K562 (cell line): ENCODE data around the gene TNFAIP3. TPM values are rescaled to one million over a fixed set of nuclear protein-coding genes. Genes with fewer than 3 reads are reported as not detected.

ENCODE experiments used
- ATAC-seq: fragments of 200-7000 bp; cut with Tn5 transposase; 3 replicates; pipeline ENCODE4 v1.9.1; 2020; ENCODE audit warnings: moderate library complexity
- BruUV-seq: library from RNA; stranded (reverse); fragments of 400-500 nt; replicated peaks from 2 replicates; lab custom pipeline; 2021; lab: Mats Ljungman, UMichigan
- CTCF ChIA-PET: fragments of 300-600 bp; formaldehyde crosslinking; extraction: SDS; loops from one replicate; lab custom pipeline; 2021; ENCODE audit warnings: low intra/inter-chr PET ratio; lab: Yijun Ruan, JAX
- POLR2A ChIA-PET: fragments of 300-600, 350-650 bp; sonication (Branson Sonifier 250); formaldehyde crosslinking; extraction: SDS; loops from one replicate; lab custom pipeline; 2021; ENCODE audit warnings: antibody characterized with exemption, inconsistent platforms; lab: Yijun Ruan, JAX
- DNase-seq, 4 experiments: peaks; one replicate each; pipeline versions ENCODE4 v3.0.0 to v3.0.0-alpha.2; 2011 to 2018; ENCODE audit warnings: low spot score in 3 of 4, mixed read lengths in 3 of 4; ENCODE audit errors: extremely low read depth in 1 of 4
- FAIRE-seq: peaks from 2 replicates; lab custom pipeline; 2011; peaks lifted over from hg19 to GRCh38; lab: Jason Lieb, UNC
- H2AFZ ChIP-seq: 2 replicates; pipeline ENCODE4 v1.6.0; 2011; ENCODE audit warnings: low read depth, low read length, control low read depth, inconsistent platforms
- H3K27ac ChIP-seq: fragments of 200-600 bp; 3 replicates; pipeline ENCODE4 v1.8.0; 2011; ENCODE audit warnings: low read depth, mild to moderate bottlenecking, control low read depth, inconsistent platforms, low read length, moderate library complexity, mixed read lengths; ENCODE audit errors: extremely low read depth
- H3K27me3 ChIP-seq, 2 experiments: fragments of 300-600 bp in 1 of 2; 2 replicates in 1 of 2; 3 replicates in 1 of 2; pipeline versions ENCODE4 v1.6.0 to v1.8.0; 2011; ENCODE audit warnings: inconsistent platforms in 2 of 2, low read length in 2 of 2, mild to moderate bottlenecking in 1 of 2, mixed read lengths in 1 of 2, moderate library complexity in 1 of 2; ENCODE audit not compliant: control insufficient read depth in 2 of 2, insufficient read depth in 2 of 2
- H3K36me3 ChIP-seq: fragments of 300-600 bp; 3 replicates; pipeline ENCODE4 v1.8.0; 2011; ENCODE audit warnings: mild to moderate bottlenecking, low read length, inconsistent platforms; ENCODE audit not compliant: control insufficient read depth, insufficient read depth
- H3K4me1 ChIP-seq, 2 experiments: fragments of 200-600 bp in 1 of 2; replicated peaks in 1 of 2; 2 replicates in 1 of 2; 3 replicates in 1 of 2; pipeline versions ENCODE4 v1.5.1 to v1.8.0; 2011; ENCODE audit warnings: inconsistent platforms in 2 of 2, low read length in 2 of 2, mild to moderate bottlenecking in 1 of 2, mixed read lengths in 1 of 2, moderate library complexity in 1 of 2; ENCODE audit not compliant: control insufficient read depth in 2 of 2, insufficient read depth in 2 of 2
- H3K4me2 ChIP-seq: 2 replicates; pipeline ENCODE4 v1.6.1; 2011; ENCODE audit warnings: low read length, control low read depth, inconsistent platforms, mixed read lengths; ENCODE audit not compliant: insufficient read depth
- H3K4me3 ChIP-seq: fragments of 200-600 bp; sonication (generic), shearing (Covaris generic); 2 replicates; pipeline ENCODE4 v1.5.1; 2016; ENCODE audit warnings: control low read depth, inconsistent platforms
- H3K79me2 ChIP-seq: fragments of 200-600 bp; 3 replicates; pipeline ENCODE4 v1.8.0; 2011; ENCODE audit warnings: low read length, inconsistent platforms; ENCODE audit not compliant: control insufficient read depth, insufficient read depth
- H3K9ac ChIP-seq, 2 experiments: 2 replicates each; pipeline versions ENCODE4 v1.6.0 to v1.6.1; 2011; ENCODE audit warnings: low read depth in 2 of 2, low read length in 2 of 2, control low read depth in 1 of 2, inconsistent platforms in 1 of 2, mild to moderate bottlenecking in 1 of 2, mixed read lengths in 1 of 2; ENCODE audit not compliant: insufficient read depth in 1 of 2
- H3K9me1 ChIP-seq: one replicate; pipeline ENCODE4 v1.6.0; 2011; ENCODE audit warnings: inconsistent platforms, mild to moderate bottlenecking, low read length, moderate library complexity; ENCODE audit not compliant: control insufficient read depth, insufficient read depth
- H3K9me3 ChIP-seq: replicated peaks from 2 replicates; pipeline ENCODE4 v1.5.1; 2011; ENCODE audit warnings: low read depth, low read length, inconsistent platforms; ENCODE audit not compliant: control insufficient read depth, insufficient read depth
- H4K20me1 ChIP-seq: replicated peaks from 2 replicates; pipeline ENCODE4 v1.6.1; 2011; ENCODE audit warnings: low read length, inconsistent platforms, mixed read lengths; ENCODE audit not compliant: control insufficient read depth, insufficient read depth
- FOSL1 ChIP-seq: fragments of 200-800 bp; sonication (Bioruptor generic); conservative IDR thresholded peaks from 2 replicates; pipeline ENCODE4 v1.6.1; 2016; ENCODE audit warnings: missing genetic modification characterization, missing compliant biosample characterization
- FOXP1 ChIP-seq: sonication (generic); formaldehyde crosslinking; IDR thresholded peaks from 2 replicates; pipeline ENCODE4 v1.8.0; 2022; ENCODE audit warnings: mild to moderate bottlenecking, missing genetic modification reagents
- HEY1 ChIP-seq: fragments of 250-450 bp; sonication (Bioruptor Pico); IDR thresholded peaks from 2 replicates; pipeline ENCODE4 v1.5.0; 2020; ENCODE audit warnings: mild to moderate bottlenecking, moderate library complexity, borderline replicate concordance
- HMG20B ChIP-seq: fragments of 250-450 bp; sonication (Bioruptor Pico); IDR thresholded peaks from 2 replicates; pipeline ENCODE4 v1.5.0; 2021; ENCODE audit warnings: mild to moderate bottlenecking
- KAT2B ChIP-seq: IDR thresholded peaks from one replicate; pipeline ENCODE4 v1.6.1; 2012; ENCODE audit warnings: low read depth, mild to moderate bottlenecking, control low read depth, inconsistent platforms, low read length, moderate library complexity
- NONO ChIP-seq, 2 experiments: fragments of 200-400 bp in 1 of 2; fragments of 450-650 bp in 1 of 2; formaldehyde crosslinking in 1 of 2; IDR thresholded peaks; 2 replicates each; pipeline ENCODE4 v1.6.1; 2017; ENCODE audit warnings: low read depth in 2 of 2, mild to moderate bottlenecking in 2 of 2, moderate library complexity in 2 of 2, low read length in 1 of 2
- NR2C2 ChIP-seq, 2 experiments: fragments of 200-800 bp in 1 of 2; sonication (Bioruptor generic) in 1 of 2; sonication (generic) in 1 of 2; formaldehyde crosslinking in 1 of 2; IDR thresholded peaks; 2 replicates each; pipeline versions ENCODE4 v1.6.1 to v1.8.0; 2016 to 2022; ENCODE audit warnings: mild to moderate bottlenecking in 1 of 2, missing compliant biosample characterization in 1 of 2, missing genetic modification characterization in 1 of 2, missing genetic modification reagents in 1 of 2
- PREB ChIP-seq: sonication (generic); formaldehyde crosslinking; IDR thresholded peaks from 2 replicates; pipeline ENCODE4 v1.8.1; 2023; ENCODE audit warnings: mild to moderate bottlenecking, missing genetic modification reagents
- RBM17 ChIP-seq: fragments of 200-400 bp; formaldehyde crosslinking; IDR thresholded peaks from 2 replicates; pipeline ENCODE4 v1.6.1; 2017; ENCODE audit warnings: low read depth, mild to moderate bottlenecking, low read length, borderline replicate concordance
- SIRT6 ChIP-seq: IDR thresholded peaks from one replicate; pipeline ENCODE4 v1.6.1; 2012; ENCODE audit warnings: low read depth, mild to moderate bottlenecking, control low read depth, inconsistent platforms, low read length, moderate library complexity
- ZBED1 ChIP-seq: IDR thresholded peaks from 2 replicates; pipeline ENCODE4 v1.6.1; 2014
- ZBTB7A ChIP-seq: IDR thresholded peaks from 2 replicates; pipeline ENCODE4 v1.6.1; 2011; ENCODE audit warnings: low read depth, mild to moderate bottlenecking, low read length, moderate library complexity, borderline replicate concordance; ENCODE audit not compliant: control insufficient read depth
- ZFPM2 ChIP-seq: fragments of 250-450 bp; sonication (Bioruptor Pico); IDR thresholded peaks from 2 replicates; pipeline ENCODE4 v1.5.1; 2022; ENCODE audit warnings: mild to moderate bottlenecking
- ZNF146 ChIP-seq: IDR thresholded peaks from one replicate; pipeline ENCODE4 v1.6.1; 2018; ENCODE audit warnings: missing compliant biosample characterization; ENCODE audit not compliant: unreplicated experiment
- WGBS: fragments of 100-300 bp; shearing (Covaris generic); methylation state at CpG from one replicate; pipeline ENCODE4 v1.1.6; 2016; ENCODE audit warnings: low coverage, mixed read lengths; ENCODE audit not compliant: insufficient coverage; ENCODE audit errors: missing lambda C conversion rate; 5-methylcytosine and 5-hydroxymethylcytosine counted together
- in situ Hi-C: fragments of 300-500 bp; cut with MboI; formaldehyde crosslinking; loops from 4 replicates; pipeline ENCODE4 v1.15.0; 2018; ENCODE audit warnings: inconsistent platforms, mixed read lengths
- intact Hi-C: fragments of 100-400 bp; cut with micrococcal nuclease; formaldehyde crosslinking; loops from 2 replicates; pipeline ENCODE4 v1.14.2; 2022
- polyA plus RNA-seq, 8 experiments: library from polyadenylated mRNA; depleted of rRNA in 4 of 8; stranded (reverse) in 5 of 8; unstranded in 3 of 8; fragments of >200 nt; fragmentation: Nextera tagmentation in 2 of 8; fragmentation: Illumina TruSeq in 1 of 8; extraction: Ambion mirVana in 2 of 8; extraction: Trizol in 1 of 8; gene quantifications; 2 replicates each; pipeline versions ENCODE4 v1.2.1 to v1.2.3, GENCODE V29; 2011 to 2014; ENCODE audit warnings: inconsistent platforms in 1 of 8, missing spikeins in 1 of 8
- total RNA-seq, 7 experiments: library from RNA; depleted of rRNA in 6 of 7; stranded (reverse); fragments of >200 nt in 6 of 7; fragmentation: Illumina TruSeq in 2 of 7; extraction: Trizol in 2 of 7; gene quantifications; 2 replicates each; pipeline versions ENCODE4 v1.2.1 to v1.2.3, GENCODE V29; 2011 to 2021; ENCODE audit warnings: low replicate concordance in 1 of 7
- TF ChIP-seq, protein P1 (sequence below): fragments of 450-650 bp; IDR thresholded peaks from one replicate; pipeline ENCODE4 v1.6.1; 2018; ENCODE audit warnings: mild to moderate bottlenecking, moderate library complexity; ENCODE audit not compliant: partially characterized antibody
- TF ChIP-seq, protein P2 (sequence below): sonication (generic); formaldehyde crosslinking; IDR thresholded peaks from 2 replicates; pipeline ENCODE4 v1.8.0; 2022; ENCODE audit warnings: mild to moderate bottlenecking, missing genetic modification reagents
- TF ChIP-seq, protein P3 (sequence below): fragments of 250-450 bp; sonication (Bioruptor Pico); IDR thresholded peaks from 2 replicates; pipeline ENCODE4 v1.5.0; 2020; ENCODE audit warnings: mild to moderate bottlenecking, borderline replicate concordance

Gene TNFAIP3
- total and polyA plus RNA-seq, 9 of the 15 experiments (the other 6 are each of a cell fraction or from before 2014, with no cell fraction given) = 0.79 to 17.0 (median 6.4) TPM

DNA sequence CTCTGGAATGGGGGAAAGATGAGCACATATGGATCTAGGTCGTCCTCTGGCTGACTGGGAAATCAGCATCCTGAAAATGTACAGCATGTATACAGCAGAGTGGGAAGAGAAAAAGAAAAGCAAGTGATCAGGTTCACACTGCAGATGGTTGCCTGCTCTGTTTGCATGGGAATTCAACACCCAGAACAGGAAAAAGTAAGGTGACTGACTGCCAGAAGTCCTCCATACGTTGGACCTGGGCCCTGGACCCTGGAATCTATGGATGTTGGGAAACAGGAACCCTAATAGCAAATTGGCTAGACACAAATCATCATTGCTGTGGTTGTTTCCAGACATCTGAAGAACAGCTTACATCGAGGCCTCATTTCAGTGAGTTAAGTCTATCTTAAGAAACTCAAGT lies 30.3 kb upstream of the TNFAIP3 start:
- intact Hi-C loops = no loop called here
- FAIRE-seq (peak; percentile 11), ATAC-seq (no peak; the same call in 2 of the 3 replicates), DNase-seq (no peak)
- H3K27ac ChIP-seq = no peak overlapping the region
- H4K20me1 ChIP-seq = no peaks in the 10 kb centered on the region
- H3K4me2 ChIP-seq = no peak overlapping the region
- no peaks in the 10 kb centered on the region for H3K27me3 ChIP-seq
- no peak overlapping the region for H3K4me3 ChIP-seq
- peak overlapping the region; percentile 54; the same call in 1 of the 2 replicates for H2AFZ ChIP-seq
- H3K36me3 ChIP-seq = no peaks in the 10 kb centered on the region
- peaks cover 0 to 3% of the 10 kb centered on the region in 2 experiments; a peak in 2 of 5 replicates for H3K4me1 ChIP-seq
- H3K79me2 ChIP-seq = no peaks in the 10 kb centered on the region
- H3K9me1 ChIP-seq = no peaks in the 10 kb centered on the region
- H3K9me3 ChIP-seq = no peaks in the 10 kb centered on the region; the same call in 1 of the 2 replicates
- no peak overlapping the region for H3K9ac ChIP-seq
- in situ Hi-C loops = no loop called here
- BruUV-seq = no TSS peak
- 36% methylated on average over 3 of the region's 3 CpGs for WGBS
- POLR2A ChIA-PET = interaction anchor here (2.0 kb wide), 1 partner anchor 15 kb away, joined by 5 read pairs; no protein-coding TSS in a partner anchor
- CTCF ChIA-PET = no interaction called here
- TF ChIP-seq ZBTB7A = no peak
- TF ChIP-seq ZBED1 = no peak
- TF ChIP-seq ZFPM2 (CRISPR knock-in tag) = no peak
- TF ChIP-seq PREB (CRISPR knock-in tag) = no peak
- no peak for TF ChIP-seq NR2C2 (CRISPR knock-in tag; IDR thresholded peaks at IDR 0.05)
- no peak for TF ChIP-seq NR2C2 (tag; IDR thresholded peaks at IDR 0.05)
- TF ChIP-seq SIRT6 = no peak
- no peak for TF ChIP-seq HMG20B
- TF ChIP-seq FOXP1 (CRISPR knock-in tag) = no peak
- TF ChIP-seq, protein P1, sequence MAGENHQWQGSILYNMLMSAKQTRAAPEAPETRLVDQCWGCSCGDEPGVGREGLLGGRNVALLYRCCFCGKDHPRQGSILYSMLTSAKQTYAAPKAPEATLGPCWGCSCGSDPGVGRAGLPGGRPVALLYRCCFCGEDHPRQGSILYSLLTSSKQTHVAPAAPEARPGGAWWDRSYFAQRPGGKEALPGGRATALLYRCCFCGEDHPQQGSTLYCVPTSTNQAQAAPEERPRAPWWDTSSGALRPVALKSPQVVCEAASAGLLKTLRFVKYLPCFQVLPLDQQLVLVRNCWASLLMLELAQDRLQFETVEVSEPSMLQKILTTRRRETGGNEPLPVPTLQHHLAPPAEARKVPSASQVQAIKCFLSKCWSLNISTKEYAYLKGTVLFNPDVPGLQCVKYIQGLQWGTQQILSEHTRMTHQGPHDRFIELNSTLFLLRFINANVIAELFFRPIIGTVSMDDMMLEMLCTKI = no peak
- no peak for TF ChIP-seq RBM17
- no peak for TF ChIP-seq HEY1 (CRISPR knock-in tag)
- TF ChIP-seq, protein P2, sequence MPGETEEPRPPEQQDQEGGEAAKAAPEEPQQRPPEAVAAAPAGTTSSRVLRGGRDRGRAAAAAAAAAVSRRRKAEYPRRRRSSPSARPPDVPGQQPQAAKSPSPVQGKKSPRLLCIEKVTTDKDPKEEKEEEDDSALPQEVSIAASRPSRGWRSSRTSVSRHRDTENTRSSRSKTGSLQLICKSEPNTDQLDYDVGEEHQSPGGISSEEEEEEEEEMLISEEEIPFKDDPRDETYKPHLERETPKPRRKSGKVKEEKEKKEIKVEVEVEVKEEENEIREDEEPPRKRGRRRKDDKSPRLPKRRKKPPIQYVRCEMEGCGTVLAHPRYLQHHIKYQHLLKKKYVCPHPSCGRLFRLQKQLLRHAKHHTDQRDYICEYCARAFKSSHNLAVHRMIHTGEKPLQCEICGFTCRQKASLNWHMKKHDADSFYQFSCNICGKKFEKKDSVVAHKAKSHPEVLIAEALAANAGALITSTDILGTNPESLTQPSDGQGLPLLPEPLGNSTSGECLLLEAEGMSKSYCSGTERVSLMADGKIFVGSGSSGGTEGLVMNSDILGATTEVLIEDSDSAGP = no peak
- TF ChIP-seq, protein P3, sequence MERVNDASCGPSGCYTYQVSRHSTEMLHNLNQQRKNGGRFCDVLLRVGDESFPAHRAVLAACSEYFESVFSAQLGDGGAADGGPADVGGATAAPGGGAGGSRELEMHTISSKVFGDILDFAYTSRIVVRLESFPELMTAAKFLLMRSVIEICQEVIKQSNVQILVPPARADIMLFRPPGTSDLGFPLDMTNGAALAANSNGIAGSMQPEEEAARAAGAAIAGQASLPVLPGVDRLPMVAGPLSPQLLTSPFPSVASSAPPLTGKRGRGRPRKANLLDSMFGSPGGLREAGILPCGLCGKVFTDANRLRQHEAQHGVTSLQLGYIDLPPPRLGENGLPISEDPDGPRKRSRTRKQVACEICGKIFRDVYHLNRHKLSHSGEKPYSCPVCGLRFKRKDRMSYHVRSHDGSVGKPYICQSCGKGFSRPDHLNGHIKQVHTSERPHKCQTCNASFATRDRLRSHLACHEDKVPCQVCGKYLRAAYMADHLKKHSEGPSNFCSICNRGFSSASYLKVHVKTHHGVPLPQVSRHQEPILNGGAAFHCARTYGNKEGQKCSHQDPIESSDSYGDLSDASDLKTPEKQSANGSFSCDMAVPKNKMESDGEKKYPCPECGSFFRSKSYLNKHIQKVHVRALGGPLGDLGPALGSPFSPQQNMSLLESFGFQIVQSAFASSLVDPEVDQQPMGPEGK (CRISPR knock-in tag) = no peak
- TF ChIP-seq ZNF146 (CRISPR knock-in tag) = no peak
- no peak for TF ChIP-seq NONO (IDR thresholded peaks at IDR 0.05; ENCODE audit: low read depth in 2 of 2, low read length in 1 of 2)
- TF ChIP-seq FOSL1 (tag) = no peak
- TF ChIP-seq KAT2B = no peak
